Measurements from ENCODE around the gene CSH2.

DNA sequence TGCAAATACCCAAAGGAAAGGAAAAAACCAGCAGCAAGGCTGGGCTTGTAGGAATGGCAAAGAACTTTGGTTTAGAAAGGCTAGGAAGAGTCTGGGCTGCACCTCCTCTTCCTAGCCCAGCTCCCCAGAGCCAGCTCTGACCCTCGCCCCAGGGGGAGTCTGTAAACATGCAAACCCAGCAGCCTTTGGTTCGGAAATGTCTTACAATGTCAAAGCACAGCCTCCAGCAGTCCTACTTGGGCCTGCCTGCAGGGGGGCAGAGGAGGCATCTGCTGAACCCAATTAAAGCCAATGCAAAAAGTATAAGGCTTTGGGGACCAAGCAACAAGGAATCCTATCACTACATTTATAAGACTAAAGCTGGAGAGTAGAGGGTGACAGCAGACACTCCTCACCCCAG is 41.0 kb downstream of the CSH2 start:
- TF ChIP-seq, protein P1, sequence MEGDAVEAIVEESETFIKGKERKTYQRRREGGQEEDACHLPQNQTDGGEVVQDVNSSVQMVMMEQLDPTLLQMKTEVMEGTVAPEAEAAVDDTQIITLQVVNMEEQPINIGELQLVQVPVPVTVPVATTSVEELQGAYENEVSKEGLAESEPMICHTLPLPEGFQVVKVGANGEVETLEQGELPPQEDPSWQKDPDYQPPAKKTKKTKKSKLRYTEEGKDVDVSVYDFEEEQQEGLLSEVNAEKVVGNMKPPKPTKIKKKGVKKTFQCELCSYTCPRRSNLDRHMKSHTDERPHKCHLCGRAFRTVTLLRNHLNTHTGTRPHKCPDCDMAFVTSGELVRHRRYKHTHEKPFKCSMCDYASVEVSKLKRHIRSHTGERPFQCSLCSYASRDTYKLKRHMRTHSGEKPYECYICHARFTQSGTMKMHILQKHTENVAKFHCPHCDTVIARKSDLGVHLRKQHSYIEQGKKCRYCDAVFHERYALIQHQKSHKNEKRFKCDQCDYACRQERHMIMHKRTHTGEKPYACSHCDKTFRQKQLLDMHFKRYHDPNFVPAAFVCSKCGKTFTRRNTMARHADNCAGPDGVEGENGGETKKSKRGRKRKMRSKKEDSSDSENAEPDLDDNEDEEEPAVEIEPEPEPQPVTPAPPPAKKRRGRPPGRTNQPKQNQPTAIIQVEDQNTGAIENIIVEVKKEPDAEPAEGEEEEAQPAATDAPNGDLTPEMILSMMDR (IDR thresholded peaks at IDR 0.05; ENCODE audit: insufficient read depth, low read length, poor library complexity, severe bottlenecking) = no peak
- TF ChIP-seq EZH2phosphoT487 (conservative IDR thresholded peaks at IDR 0.05; ENCODE audit: low read length) = no peak
